ENCODE data around the gene TSPAN15. TPM values are rescaled to one million over a fixed set of nuclear protein-coding genes. Genes with fewer than 3 reads are reported as not detected.

The TSPAN15 gene
- total RNA-seq, 1 experiment from 2014 or later = 8.3 TPM

- TF ChIP-seq, protein P1, sequence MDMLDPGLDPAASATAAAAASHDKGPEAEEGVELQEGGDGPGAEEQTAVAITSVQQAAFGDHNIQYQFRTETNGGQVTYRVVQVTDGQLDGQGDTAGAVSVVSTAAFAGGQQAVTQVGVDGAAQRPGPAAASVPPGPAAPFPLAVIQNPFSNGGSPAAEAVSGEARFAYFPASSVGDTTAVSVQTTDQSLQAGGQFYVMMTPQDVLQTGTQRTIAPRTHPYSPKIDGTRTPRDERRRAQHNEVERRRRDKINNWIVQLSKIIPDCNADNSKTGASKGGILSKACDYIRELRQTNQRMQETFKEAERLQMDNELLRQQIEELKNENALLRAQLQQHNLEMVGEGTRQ (CRISPR knock-in tag; IDR thresholded peaks at IDR 0.05) = no peak
- no peak for TF ChIP-seq ZNF423 (CRISPR knock-in tag; IDR thresholded peaks at IDR 0.05)
- TF ChIP-seq, protein P2, sequence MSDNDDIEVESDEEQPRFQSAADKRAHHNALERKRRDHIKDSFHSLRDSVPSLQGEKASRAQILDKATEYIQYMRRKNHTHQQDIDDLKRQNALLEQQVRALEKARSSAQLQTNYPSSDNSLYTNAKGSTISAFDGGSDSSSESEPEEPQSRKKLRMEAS (CRISPR knock-in tag; IDR thresholded peaks at IDR 0.05) = no peak
- no peak for TF ChIP-seq ATF2 (CRISPR knock-in tag; IDR thresholded peaks at IDR 0.05; ENCODE audit: borderline replicate concordance, low read depth)
- TF ChIP-seq E2F4 (CRISPR knock-in tag; IDR thresholded peaks at IDR 0.05; ENCODE audit: borderline replicate concordance, low read depth) = no peak
- no peak for TF ChIP-seq JUN (CRISPR knock-in tag; IDR thresholded peaks at IDR 0.05)
- TF ChIP-seq HMGA2 (CRISPR knock-in tag; IDR thresholded peaks at IDR 0.05) = no peak
- TF ChIP-seq SMAD4 (CRISPR knock-in tag; IDR thresholded peaks at IDR 0.05) = no peak
Observed at GRCh38 chr10:69553328-69553727, 102.1 kb downstream of the TSPAN15 start (continued).

GRCh38 chr10:69554611-69555010 lies 103.3 kb downstream of the TSPAN15 start:
- DNase-seq (ENCODE audit: low spot score) (no peak), ATAC-seq (no peak)
- no peak overlapping the region for H3K4me3 Mint-ChIP-seq
- peaks cover 22% of the 10 kb centered on the region for H3K9me3 Mint-ChIP-seq
- peaks cover 7% of the 10 kb centered on the region for H3K27me3 Mint-ChIP-seq (ENCODE audit: low read depth)
- peaks cover 20% of the 10 kb centered on the region for H3K4me1 Mint-ChIP-seq
- CTCF ChIA-PET = interaction anchor here (1.0 kb wide), 1 partner anchor 39 kb away, joined by 3 read pairs; no protein-coding TSS in a partner anchor
- H3K27ac Mint-ChIP-seq = no peak overlapping the region
- POLR2A ChIA-PET = no interaction called here
- H3K36me3 Mint-ChIP-seq = peaks cover 16% of the 10 kb centered on the region
- TF ChIP-seq EMX1 (CRISPR knock-in tag; IDR thresholded peaks at IDR 0.05) = no peak
- TF ChIP-seq ATF6 (CRISPR knock-in tag; IDR thresholded peaks at IDR 0.05) = no peak
- TF ChIP-seq, protein P3, sequence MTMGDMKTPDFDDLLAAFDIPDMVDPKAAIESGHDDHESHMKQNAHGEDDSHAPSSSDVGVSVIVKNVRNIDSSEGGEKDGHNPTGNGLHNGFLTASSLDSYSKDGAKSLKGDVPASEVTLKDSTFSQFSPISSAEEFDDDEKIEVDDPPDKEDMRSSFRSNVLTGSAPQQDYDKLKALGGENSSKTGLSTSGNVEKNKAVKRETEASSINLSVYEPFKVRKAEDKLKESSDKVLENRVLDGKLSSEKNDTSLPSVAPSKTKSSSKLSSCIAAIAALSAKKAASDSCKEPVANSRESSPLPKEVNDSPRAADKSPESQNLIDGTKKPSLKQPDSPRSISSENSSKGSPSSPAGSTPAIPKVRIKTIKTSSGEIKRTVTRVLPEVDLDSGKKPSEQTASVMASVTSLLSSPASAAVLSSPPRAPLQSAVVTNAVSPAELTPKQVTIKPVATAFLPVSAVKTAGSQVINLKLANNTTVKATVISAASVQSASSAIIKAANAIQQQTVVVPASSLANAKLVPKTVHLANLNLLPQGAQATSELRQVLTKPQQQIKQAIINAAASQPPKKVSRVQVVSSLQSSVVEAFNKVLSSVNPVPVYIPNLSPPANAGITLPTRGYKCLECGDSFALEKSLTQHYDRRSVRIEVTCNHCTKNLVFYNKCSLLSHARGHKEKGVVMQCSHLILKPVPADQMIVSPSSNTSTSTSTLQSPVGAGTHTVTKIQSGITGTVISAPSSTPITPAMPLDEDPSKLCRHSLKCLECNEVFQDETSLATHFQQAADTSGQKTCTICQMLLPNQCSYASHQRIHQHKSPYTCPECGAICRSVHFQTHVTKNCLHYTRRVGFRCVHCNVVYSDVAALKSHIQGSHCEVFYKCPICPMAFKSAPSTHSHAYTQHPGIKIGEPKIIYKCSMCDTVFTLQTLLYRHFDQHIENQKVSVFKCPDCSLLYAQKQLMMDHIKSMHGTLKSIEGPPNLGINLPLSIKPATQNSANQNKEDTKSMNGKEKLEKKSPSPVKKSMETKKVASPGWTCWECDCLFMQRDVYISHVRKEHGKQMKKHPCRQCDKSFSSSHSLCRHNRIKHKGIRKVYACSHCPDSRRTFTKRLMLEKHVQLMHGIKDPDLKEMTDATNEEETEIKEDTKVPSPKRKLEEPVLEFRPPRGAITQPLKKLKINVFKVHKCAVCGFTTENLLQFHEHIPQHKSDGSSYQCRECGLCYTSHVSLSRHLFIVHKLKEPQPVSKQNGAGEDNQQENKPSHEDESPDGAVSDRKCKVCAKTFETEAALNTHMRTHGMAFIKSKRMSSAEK (CRISPR knock-in tag; IDR thresholded peaks at IDR 0.05; ENCODE audit: borderline replicate concordance) = no peak
- no peak for TF ChIP-seq GTF2I (CRISPR knock-in tag; conservative IDR thresholded peaks at IDR 0.05)
- TF ChIP-seq E2F1 (CRISPR knock-in tag; IDR thresholded peaks at IDR 0.05) = no peak
- TF ChIP-seq CTCF (IDR thresholded peaks at IDR 0.05) = no peak
- no peak for TF ChIP-seq IRF2 (CRISPR knock-in tag; IDR thresholded peaks at IDR 0.05; ENCODE audit: borderline replicate concordance, low read depth)
- TF ChIP-seq ZNF232 (CRISPR knock-in tag; IDR thresholded peaks at IDR 0.05) = no peak
- TF ChIP-seq, protein P1 (CRISPR knock-in tag; IDR thresholded peaks at IDR 0.05) = no peak
- no peak for TF ChIP-seq RORB (CRISPR knock-in tag; IDR thresholded peaks at IDR 0.05)
- no peak for TF ChIP-seq ATF3 (CRISPR knock-in tag; conservative IDR thresholded peaks at IDR 0.05)
- no peak for TF ChIP-seq ZNF219 (CRISPR knock-in tag; IDR thresholded peaks at IDR 0.05; ENCODE audit: borderline replicate concordance)
- no peak for TF ChIP-seq SOX15 (CRISPR knock-in tag; IDR thresholded peaks at IDR 0.05)
- no peak for TF ChIP-seq JAZF1 (CRISPR knock-in tag; IDR thresholded peaks at IDR 0.05)

All from WTC11 (cell line).